Stimulated activated CD8-positive, alpha-beta memory T cell treated with anti-CD3 and anti-CD28 coated beads, Interleukin-15, amount 100 ng/mL, for 4 hours (primary cell): ENCODE data around the gene TAS2R46.
"Not testable (repeated sequence)": the region's sequence is repeated elsewhere in the genome, so short reads cannot be mapped to it uniquely, and the experiment has no call there.

ENCODE experiments used
- DNase-seq, 2 donors: peaks; one replicate each; pipeline ENCODE4 v3.0.0-alpha.2; 2020; ENCODE audit warnings: low read depth in 2 of 2

TAS2R46 gene

DNA sequence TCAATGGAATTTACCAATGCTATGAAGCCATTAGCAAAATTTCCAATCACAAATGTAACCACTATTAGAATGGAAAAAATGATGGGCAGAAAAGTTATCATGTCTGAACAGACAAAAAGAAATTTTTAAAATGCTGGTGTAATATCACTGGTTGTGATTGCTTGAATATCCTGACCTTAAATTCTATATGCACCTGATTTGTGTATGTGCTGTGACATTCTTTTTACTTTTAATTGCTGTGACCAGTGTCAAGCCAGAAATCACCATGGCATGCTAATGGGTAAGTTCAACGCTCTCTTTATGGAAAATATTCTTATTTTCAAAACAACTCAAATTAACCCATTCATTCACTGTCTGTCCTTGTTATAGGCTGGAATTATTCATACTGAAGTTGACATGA, at the start of gene TAS2R46:
TSS of gene TAS2R46 (minus strand) at position 101 of the 400 bp plus-strand sequence. CDS start at position 101, 0 bp downstream.
- DNase-seq: not testable (repeated sequence)

DNA sequence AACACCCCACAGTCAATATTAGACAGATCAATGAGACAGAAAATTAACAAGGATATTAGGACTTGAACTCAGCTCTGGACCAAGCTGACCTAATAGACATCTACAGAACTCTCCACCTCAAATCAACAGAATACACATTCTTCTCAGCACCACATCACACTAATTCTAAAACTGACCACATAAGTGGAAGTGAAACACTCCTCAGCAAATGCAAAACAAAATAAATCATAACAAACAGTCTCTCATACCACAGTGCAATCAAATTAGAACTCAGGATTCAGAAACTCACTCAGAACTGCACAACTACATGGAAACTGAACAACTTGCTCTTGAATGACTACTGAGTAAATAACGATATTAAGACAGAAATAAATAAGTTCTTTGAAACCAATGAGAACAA, 49.1 kb upstream of the TAS2R46 start:
- not testable (repeated sequence) for DNase-seq

GRCh38 chr12:11108862-11109261, 46.8 kb upstream of the TAS2R46 start:
- no peak for DNase-seq

DNA sequence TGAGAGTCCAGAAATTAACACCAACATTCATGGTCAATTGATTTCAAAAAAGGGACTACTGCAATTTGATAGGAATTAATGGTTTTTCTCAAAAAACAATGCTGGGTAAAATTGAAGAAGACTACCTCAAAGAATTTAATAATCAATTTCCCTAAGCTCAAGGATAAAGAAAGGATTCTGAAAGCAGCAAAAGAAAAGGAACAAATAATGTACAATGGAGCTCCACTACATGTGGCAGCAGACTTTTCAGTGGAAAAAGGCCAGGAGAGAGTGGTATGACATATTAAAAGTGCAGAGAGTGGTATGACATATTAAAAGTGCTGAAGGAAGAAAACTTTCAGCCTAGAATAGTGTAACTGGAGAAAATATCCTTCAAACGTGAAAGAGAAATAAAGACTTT, 45.6 kb upstream of the TAS2R46 start:
- no peak for DNase-seq

DNA sequence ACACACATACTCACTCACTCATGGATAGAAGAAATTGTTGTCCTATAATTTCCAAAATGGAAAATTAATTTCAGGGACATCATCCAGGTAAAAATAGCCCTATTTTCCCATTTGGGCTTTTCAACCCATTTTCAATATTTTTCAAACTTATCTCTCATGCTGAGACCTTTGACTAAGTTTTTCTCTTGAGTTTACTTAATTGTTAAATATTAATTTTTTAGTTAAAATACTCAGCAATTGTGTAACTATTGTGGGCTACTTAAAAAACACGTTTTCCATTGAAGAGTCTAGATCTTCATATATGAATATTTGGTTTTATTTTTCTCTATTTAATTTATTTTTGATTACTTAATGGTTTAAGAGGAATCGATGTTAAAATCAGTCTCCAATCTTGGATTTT, 44.2 kb upstream of the TAS2R46 start:
- no peak for DNase-seq

DNA sequence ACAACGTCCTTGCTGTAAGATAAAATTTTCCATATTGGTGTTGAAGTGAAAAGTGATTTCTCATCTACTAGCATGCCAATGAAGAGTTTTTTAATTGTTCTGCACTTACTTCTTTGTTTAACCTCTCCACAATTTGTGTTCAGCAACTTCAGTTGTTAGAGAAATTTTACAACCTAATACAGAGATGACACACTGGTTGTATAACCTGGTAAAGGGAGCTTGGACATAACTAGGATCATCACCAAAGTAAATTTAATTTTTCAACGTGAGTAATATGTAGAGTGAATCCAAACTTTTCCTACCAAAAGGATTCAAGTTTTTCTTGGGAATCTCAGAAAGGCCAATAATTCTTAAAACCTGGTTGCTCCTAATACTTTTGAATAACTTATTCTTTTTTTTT, 43.5 kb upstream of the TAS2R46 start:
- DNase-seq: no peak

DNA sequence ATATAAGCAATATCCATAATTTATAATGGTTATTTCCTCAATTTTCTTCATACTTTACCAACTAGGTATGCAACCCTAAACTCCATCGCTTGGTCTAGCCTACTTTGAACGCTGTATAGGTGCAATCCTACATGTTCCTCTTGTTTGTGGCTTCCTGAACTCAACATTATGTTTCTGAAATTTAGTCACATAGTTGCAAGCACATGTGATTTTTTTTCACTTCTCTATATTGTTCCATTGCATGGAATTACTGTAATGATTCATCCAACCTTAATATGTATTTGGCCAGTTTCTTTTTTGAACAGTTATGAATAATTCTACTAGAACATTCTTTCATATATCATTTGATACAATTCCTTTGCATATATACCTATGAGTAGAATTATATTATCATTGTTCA, 32.8 kb upstream of the TAS2R46 start:
- DNase-seq: not testable (repeated sequence)

DNA sequence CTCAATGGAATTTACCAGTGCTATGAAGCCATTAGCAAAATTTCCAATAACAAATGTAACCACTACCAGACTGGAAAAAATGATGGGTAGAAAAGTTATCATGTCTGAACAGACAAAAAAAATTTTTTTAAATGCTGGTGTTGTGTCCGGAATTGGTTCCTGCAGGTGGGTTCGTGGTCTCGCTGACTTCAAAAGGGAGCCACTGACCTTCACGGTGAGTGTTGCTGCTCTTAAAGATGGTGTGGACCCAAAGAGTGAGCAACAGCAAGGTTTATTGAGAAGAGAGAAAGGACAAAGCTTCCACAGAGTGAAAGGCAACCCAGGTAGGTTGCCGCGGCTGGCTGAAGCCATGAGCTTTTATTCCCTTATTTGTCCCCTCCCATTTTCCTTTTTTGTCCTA, 30.0 kb upstream of the TAS2R46 start, which contains the start of gene TAS2R43:
TSS of gene TAS2R43 (minus strand) at position 186 of the 400 bp plus-strand sequence. CDS start at position 102, 84 bp downstream.
- DNase-seq: no peak

DNA sequence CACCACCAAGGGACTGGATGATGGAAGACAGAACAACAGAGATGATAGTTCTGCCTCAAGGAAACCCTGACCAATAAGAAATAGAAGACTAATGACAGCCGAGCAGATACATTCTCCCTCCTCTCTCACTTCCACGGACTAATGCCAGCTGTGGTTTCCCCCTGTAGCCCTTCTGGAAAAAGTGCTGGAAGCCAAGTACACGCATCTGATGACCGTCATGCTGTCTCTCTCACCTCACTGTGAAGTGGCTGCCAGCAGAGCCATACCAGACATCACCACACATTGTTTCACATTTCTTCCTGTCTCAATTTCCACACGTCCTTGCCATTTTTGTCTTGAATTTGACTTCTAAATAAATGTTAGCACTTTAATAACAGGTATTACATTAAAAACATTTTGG, 27.2 kb upstream of the TAS2R46 start:
- DNase-seq: no peak

GRCh38 chr12:11085419-11085818, 23.3 kb upstream of the TAS2R46 start:
- DNase-seq: no peak

GRCh38 chr12:11081987-11082386, 19.9 kb upstream of the TAS2R46 start:
- DNase-seq: no peak

DNA sequence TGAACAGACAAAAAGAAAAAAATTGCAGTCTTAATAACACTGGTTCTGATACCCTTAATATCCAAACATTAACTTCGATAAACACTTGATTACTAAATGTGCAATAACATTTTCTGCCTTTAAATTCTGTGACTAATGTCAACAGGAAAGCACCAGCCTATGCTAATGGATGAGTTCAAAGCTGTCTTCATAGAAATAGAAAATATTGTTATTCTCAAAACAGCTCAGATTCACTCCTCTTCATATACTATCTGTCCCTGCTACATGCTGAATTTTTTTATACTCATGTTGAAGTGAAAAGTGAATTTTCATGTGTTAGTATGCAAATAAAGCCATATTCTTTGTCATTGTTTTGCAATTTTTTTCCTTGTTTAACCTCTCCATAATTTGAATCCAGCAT, 16.2 kb upstream of the TAS2R46 start:
- DNase-seq: no peak

GRCh38 chr12:11075642-11076041, 13.5 kb upstream of the TAS2R46 start:
- DNase-seq: no peak

DNA sequence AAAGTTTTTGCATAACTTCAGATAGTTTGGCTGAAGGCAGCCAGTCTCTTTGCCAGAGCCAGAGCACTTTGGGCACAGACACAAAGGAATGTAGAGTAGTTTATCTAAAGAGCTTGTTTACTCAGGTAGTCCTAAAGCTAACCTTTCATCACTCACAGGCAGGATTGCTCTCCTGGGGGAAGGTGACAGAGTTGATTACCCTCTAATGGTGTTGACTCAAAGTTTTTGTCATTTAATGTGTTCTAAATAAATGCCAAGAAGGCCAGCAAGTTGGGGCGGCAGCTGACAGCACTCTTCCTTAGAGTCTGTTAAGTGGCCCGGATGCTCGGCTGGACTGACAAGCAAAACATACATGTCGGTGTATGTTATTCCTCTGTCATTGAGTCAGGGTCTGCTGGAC, 9.3 kb upstream of the TAS2R46 start:
- DNase-seq: no peak

GRCh38 chr12:11070999-11071398, 8.9 kb upstream of the TAS2R46 start:
- DNase-seq: no peak

- DNase-seq: no peak
These were observed 7.8 kb upstream of the TAS2R46 start for GRCh38 chr12:11069854-11070365.

- no peak for DNase-seq
These were observed 5.4 kb upstream of the TAS2R46 start for GRCh38 chr12:11067514-11067913.

DNA sequence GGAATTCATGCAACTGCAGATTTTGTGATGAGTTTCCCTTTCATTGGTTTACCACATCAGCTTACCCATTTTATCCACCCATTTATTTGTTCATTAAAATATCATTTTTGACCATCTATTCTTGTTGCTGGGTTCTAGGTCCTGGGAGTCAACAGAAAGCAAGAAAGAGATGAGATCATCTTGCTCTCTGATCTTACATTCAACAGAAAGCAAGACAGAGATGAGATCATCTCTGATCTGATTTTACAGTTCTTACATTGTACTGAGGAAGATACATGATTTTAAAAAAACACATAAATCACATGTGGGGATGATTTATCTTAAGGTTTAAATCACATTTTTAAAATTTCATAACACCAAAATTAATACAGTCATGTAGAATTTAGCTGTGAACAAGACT, 2.3 kb downstream of the TAS2R46 start:
- DNase-seq: no peak

DNA sequence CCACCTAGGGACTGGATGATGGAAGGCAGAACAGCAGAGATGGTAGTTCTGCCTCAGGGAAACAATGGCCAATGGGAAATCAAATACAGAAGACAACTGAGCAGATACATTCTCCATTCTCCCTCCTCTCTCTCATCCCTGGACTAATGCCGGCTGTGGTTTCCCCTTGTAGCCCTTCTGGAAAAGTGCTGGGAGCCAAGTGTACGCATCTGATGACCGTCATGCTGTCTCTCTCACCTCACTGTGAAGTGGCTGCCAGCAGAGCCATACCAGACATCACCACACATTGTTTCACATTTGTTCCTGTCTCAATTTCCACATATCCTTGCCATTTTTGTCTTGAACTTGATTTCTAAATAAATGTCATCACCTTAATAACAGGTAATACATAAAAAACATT, 3.1 kb downstream of the TAS2R46 start:
- DNase-seq: no peak

GRCh38 chr12:11055306-11055705, 6.8 kb downstream of the TAS2R46 start:
- no peak for DNase-seq

DNA sequence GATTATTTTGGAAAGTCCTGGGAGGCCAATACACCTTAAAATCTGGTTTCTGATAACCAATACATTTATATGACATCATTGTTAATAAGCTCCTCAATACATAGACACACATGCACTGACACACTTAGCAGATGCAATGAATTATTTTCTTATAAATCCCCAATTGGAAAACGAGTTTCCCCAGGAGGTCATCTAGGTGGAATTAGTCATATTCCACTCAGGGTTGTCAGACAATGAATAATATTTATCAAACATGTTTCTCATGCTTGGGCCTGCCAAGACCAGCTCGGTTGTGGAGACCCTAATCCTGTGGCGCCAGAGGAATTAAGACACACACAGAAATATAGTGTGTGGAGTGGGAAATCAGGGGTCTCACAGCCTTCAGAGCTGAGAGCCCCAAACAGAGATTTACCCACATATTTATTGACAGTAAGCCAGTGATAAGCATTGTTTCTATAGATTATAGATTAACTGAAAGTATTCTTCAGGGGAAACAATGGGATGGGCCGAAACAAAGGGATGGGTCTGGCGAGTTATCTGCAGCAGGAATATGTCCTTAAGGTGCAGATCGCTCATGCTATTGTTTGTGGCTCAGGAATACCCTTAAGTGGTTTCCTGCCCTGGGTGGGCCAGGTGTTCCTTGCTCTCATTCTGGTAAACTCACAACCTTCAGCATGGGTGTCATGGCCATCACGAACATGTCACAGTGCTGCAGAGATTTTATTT, 12.1 kb downstream of the TAS2R46 start:
- not testable (repeated sequence) for DNase-seq

- DNase-seq: not testable (repeated sequence)
These were observed 20.7 kb downstream of the TAS2R46 start for GRCh38 chr12:11041366-11041765.

DNA sequence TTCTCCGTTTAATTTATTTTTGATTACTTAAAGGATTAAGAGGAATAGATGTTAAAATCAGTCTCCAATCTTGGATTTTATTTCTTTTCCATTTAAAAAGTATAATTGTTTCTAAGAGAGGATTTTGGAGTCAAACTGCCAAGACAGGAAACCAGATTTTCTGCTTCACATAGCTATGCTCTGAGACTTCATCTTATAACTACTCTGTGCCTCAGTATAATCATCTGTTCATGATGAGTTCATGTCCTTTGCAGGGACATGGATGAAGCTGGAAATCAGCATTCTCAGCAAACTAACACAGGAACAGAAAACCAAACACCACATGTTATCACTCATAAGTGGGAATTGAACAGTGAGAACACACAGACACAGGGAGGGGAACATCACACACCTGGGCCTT, 21.9 kb downstream of the TAS2R46 start:
- no peak for DNase-seq

DNA sequence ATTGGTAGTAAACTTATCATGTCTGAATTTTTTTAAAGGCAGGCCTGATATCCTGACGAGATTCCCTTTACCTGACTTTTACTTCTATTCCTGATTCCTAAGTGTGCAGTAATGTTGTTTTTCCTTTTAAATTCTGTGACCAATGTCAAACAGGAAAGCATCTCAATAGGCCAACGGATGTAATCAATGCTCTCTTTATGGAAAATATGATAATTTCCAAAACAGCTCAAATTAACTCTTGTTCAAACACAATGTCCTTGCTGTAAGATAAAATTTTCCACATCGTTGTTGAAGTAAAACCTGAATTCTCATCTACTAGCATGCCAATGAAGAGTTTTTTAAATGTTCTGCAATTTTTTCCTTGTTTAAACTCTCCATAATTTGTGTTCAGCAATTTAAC, 22.9 kb downstream of the TAS2R46 start:
- no peak for DNase-seq
